HG03025 (cell line): ENCODE data around the gene MYO1E.
A peak's percentile ranks its signal among the peaks of the same experiment; 100 is the strongest.

ENCODE experiments used
- ATAC-seq: cut with Tn5 transposase; IDR thresholded peaks from one replicate; pipeline ENCODE4 v1.9.1; 2021; ENCODE audit warnings: mild to moderate bottlenecking, moderate library complexity; ENCODE audit not compliant: unreplicated experiment, low FRiP score

MYO1E gene

GRCh38 chr15:59105854-59106253 is 266.8 kb downstream of the MYO1E start:
- no peak for ATAC-seq

DNA sequence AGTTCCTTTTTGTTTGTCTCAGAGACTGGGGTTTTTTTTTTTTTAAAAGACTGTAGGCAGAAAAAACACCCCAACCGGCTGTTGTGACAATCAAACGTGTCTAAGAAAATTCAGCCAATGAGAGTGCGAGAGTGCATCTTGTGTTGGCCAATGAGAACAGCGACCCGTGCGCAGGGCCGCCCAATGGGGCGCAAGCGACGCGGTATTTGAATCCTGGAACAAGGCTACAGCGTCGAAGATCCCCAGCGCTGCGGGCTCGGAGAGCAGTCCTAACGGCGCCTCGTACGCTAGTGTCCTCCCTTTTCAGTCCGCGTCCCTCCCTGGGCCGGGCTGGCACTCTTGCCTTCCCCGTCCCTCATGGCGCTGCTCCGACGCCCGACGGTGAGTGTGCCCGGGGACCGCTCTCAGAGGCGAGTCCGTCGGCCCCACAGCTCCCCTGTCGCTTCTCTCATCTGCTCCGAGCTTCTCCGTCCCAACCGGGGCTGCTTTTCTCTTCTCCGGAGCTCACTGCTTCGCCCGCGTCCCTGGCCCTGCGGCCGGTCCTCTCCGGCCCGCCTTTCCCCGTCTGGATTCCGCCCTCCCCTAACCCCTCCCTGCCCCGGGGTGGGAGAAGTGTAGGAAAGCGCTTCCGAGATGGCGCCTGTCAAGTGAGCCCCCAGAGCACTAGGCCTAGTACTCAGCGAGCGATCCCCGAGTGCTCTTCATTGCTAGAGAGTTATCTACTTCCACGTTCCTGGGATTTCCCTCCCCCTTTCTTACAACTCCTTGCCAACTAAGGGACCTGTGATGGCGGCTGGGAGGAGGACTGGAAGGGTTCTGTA is 267.5 kb downstream of the MYO1E start, which contains the start of gene CCNB2:
CCNB2 (plus strand) TSS at position 235 of the 821 bp plus-strand sequence; CDS start at position 358, 123 bp downstream.
- peak; percentile 94 for ATAC-seq

GRCh38 chr15:59104602-59104911 is 268.1 kb downstream of the MYO1E start:
- ATAC-seq = peak; percentile 29

DNA sequence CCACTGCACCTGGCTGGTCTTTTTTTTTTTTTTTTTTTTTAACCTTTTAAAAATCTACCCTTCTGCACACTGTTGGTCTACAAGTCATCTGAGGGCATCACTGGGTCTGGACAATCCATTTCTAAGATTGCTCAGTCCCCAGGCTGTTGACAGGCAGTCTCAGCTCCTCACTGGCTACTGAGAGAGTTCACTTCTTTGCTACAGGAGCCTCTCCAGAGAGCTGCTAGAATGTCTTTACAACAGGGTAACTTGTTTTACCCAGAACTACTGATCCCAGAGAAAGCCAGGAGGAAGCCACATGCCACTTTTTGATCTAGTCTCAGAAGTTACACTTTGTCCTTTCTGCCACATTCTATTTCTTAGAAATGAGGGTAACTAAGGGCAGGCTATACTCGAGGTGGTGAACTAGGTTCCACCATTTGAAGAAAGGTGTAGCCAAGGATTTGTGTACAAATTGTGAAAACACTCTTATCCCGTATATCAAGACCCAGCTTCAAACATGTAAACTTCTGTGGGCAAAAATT is 273.4 kb downstream of the MYO1E start:
- no peak for ATAC-seq

GRCh38 chr15:59096429-59096828 is 276.2 kb downstream of the MYO1E start:
- no peak for ATAC-seq

DNA sequence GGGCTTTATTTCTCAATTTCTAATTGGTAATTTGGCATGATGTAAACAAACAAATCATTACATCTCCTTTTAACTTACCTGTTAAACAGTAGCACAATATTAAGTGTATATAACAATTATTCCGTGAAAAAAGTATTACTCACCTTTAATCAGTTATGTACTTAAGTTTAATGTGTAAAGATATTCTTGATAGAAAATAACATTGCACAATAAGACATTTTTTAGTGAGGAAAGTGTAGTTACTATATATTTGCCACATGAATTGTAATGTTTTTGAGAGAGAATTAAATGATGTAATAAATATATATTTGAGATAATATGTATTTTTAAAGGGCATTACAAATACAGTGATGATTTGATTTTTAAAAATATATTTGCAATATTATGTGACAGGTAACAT is 278.6 kb downstream of the MYO1E start:
- ATAC-seq = no peak

DNA sequence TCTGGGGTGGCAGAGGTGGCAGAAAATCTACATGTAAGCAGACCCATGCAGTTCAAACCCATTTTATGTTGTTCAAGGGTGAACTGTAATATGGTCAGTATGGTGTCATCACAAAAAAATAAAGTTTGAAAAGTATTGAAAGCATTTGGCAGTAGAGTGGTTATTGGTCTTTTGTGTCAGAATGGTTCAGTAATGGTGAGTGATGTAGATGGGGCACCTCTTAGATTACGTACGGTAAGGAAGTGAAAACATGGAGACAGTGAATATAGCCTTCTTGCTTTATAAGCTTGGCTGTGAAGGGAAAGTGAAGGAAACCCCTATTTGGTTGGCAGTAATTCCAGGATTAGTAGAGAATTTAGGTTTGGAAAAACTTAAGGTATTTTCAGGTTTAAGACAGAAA is 284.9 kb downstream of the MYO1E start:
- no peak for ATAC-seq
